GM18867 (cell line): ENCODE measurements around the gene GOLGA1.
A peak's percentile ranks its signal among the peaks of the same experiment; 100 is the strongest.
"Not testable (repeated sequence)": the region's sequence is repeated elsewhere in the genome, so short reads cannot be mapped to it uniquely, and the experiment has no call there.

Experiments
- ATAC-seq: cut with Tn5 transposase; IDR thresholded peaks from one replicate; pipeline ENCODE4 v1.9.1; 2021; ENCODE audit warnings: mild to moderate bottlenecking, moderate library complexity; ENCODE audit not compliant: unreplicated experiment

The GOLGA1 gene, protein sequence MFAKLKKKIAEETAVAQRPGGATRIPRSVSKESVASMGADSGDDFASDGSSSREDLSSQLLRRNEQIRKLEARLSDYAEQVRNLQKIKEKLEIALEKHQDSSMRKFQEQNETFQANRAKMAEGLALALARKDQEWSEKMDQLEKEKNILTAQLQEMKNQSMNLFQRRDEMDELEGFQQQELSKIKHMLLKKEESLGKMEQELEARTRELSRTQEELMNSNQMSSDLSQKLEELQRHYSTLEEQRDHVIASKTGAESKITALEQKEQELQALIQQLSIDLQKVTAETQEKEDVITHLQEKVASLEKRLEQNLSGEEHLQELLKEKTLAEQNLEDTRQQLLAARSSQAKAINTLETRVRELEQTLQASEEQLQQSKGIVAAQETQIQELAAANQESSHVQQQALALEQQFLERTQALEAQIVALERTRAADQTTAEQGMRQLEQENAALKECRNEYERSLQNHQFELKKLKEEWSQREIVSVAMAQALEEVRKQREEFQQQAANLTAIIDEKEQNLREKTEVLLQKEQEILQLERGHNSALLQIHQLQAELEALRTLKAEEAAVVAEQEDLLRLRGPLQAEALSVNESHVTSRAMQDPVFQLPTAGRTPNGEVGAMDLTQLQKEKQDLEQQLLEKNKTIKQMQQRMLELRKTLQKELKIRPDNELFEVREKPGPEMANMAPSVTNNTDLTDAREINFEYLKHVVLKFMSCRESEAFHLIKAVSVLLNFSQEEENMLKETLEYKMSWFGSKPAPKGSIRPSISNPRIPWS

DNA sequence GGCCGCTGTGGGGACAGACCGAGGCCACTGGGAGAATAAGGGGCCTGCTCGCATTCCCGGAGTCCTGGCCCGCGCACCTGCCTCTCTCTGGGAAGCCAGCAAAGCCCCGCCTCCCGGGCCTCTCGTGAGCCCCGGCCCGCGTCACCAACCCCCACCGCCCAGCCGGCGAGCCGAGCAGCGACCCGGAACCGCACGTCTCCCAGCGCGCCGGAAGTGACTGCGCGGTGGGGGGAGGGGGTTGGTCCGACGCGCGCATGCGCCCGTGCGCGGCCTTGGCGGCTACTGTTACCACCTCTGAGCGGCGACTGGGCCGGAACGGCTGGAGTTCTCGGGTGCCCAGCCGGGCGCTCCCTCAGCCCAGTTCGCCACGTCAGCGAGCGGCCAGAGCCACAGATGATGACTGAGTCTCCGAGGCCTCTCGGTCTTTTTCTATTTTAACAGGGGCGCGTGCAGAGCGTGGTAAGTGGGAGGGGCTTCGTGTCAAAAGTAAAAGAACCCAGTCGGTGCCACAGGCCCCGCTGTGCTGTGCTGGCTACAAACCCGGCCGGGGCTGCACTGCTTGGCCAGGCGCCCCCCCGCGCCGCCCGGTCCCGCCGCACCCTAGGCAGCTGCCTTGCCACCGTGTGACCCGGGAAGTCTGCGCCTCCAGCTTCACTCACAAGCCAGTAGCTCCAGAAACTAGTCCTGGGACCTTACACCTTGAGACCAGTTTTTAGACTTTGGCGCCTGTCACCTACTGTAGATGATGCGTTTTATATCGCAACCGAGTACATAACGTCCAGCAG is at the start of gene GOLGA1:
TSS of gene GOLGA1 (minus strand) at position 190 of the 785 bp plus-strand sequence. CDS start 2,372 bp downstream, outside the sequence.
- peak; percentile 73 for ATAC-seq

DNA sequence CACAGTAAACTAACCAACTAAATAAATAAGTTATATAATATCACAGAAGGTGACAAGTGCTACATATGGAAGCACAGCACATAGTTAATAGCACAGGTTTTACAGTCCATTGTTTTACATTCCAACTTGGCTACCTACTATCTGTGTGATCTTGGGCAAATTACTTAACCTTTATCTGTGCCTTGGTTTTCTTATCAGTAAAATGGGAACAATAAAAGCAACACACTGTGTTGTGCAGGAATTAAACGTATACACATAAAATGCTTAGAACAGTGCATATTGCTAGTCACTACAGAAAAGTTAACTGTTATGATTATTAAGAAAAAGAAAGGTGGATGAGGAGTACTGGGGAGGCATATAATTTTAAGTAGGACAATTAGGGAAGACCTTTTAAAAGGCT is 42.8 kb upstream of the GOLGA1 start:
- ATAC-seq, result no peak

DNA sequence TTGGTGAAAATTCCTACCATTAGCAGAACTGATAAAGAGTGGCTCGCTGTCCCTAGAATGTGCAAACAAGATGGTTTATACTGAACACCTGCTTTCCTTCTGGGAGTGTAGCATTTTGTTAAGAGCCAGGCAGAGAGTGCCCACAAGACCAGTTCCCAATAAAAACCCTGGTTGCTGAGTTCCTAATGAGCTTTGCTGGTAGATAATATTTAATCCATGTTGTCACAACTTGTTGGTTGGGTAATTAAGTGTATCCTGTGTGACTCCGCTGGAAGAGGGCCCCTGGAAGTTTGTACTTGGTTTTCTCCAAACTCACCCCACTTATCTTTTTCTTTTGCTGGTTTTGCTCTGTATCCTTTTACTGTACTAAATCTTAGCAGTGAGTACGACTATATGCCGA is 39.5 kb upstream of the GOLGA1 start:
- ATAC-seq, result no peak

DNA sequence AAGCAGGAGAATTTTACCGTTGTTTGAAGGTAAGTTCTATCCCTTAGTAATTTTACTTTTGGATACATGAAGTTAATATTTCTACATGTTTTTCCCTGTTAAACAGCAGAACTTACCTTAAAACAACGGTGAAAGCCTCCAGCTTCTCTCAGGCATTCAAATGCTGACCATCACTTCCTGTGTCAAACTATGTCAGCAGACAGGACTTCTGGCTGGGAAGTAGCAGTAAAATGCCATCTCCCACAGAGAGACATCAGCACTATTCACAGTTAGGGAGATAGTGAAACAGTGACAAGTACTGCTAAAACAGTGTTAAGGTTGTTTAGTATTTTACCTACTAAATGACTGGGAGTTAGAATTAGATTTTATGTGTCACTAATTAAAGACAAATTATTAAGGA is 34.2 kb upstream of the GOLGA1 start:
- ATAC-seq, result no peak

DNA sequence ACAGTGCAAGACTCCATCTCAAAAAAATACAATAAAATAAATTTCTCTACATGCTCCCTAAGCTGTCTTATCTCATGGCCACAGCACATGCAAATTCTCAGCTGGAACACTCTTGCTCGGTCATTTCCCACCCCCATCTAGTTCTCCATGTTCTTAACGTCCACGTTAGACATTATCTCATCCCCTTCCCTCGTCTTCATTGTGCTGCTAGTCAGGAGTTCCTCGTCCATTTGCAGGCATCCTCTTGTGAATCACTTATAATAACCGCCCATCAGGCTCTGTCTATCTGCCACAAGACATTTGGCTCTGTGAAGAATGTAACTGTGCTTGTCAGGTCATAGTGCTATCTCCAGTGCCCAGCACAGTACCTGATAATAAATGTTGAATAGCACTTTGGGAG is 32.9 kb upstream of the GOLGA1 start:
- no peak for ATAC-seq

DNA sequence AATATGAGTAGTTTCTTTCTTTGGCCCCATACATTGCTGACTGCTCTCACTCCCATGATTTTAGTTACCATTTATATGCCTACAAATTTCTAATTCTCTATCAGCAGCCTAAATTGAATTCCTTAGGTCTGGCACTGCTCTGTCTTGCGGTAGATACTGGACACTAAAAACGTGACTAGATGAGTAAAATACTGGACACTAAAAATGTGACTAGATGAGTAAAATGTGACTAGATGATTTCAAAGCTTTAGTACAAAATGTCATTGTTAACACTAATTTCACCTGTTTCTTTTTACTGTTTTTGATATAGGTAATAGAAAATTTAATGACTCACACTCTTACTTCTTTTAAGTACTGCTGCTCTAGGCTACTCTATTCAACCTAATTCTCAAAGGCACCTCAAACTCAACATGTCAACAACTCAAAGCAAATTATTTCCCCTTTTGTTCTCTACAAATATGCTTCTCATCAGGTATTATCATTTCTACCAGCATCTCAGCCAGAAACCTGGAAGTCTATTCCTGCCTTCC is 31.4 kb upstream of the GOLGA1 start:
- ATAC-seq, result no peak

DNA sequence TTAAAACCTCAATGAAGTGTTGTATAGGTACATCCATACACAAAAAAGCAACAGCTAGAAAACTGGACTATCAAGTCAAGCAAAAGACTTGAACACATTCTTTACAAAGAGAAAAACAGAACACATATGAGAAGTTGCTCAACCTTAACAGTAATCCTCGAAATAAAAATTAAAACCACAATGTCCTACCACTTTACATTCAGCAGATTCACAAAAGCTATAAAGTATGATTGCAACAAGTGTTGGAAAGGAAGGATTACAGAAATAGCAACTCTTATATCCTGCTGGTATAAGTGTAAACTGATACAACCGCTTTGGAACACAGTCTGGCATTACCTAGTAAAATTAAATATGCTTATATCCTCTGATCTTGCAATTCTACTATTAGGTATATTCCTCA is 28.5 kb upstream of the GOLGA1 start:
- no peak for ATAC-seq

DNA sequence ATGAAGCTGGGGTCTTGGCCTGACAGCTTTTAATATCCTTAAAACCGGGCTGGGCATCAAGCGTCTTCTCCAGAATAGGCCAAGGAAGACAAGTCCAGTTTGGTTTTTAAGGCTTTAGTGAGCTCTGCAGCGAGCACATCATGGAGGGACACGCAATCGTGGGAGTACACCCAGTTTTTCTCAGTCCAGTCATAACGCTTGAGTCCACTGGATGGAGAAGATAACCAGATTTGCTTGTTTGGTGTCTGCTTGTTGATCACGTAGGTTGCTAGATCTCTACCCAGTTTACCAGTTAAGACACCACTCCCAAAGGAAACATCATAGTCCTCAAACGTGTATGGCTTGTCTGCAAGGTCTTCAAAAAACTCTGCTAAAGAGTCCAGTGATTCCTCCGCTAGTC is 27.4 kb upstream of the GOLGA1 start:
- ATAC-seq, result no peak

DNA sequence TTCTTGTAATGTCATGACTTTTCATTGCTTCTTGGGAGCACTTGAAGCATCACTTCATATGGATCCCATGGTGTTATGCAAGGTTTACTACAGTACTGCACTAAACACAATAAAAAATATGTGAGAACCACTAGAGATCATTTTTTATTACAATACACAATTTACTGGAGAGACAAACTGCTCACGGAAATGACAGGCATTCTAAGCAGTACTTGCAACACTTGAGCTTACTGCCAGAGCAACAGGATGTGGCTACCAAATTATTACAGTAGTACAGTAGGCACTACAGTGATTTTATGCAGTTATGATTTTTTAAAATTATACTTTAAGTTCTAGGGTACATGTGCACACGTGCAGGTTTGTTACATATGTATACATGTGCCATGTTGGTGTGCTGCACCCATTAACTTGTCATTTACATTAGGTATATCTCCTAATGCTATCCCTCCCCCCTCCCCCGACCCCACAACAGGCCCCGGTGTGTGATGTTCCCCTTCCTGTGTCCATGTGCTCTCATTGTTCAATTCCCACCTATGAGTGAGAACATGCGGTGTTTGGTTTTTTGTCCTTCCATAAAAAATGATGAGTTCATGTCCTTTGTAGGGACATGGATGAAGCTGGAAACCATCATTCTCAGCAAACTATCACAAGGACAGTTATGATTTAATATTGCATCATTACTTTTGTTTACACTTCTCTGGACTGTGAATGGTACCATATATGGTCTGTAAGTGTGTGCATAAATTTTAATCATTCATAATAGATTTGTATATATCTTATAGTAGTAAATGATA is 25.1 kb upstream of the GOLGA1 start:
- ATAC-seq, result not testable (repeated sequence)

DNA sequence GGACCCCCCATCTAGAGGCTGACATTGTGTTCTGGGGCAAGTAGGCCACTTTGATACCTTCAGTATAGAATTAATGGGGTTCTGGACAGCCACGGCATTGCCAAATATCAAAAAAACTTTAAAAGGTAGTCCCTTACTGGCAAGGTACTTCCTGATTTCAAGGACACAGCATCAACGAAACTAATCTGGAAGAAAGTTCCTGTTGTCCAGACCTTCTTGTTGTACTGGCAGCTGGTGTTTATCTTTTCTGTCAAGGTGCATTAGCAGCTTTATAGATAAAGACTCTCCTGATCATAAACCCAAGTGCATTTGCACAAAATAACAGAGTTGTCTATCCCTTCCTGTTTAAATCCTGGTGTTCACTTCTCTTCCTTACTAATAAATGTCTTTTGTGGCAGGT is 23.7 kb upstream of the GOLGA1 start:
- no peak for ATAC-seq

DNA sequence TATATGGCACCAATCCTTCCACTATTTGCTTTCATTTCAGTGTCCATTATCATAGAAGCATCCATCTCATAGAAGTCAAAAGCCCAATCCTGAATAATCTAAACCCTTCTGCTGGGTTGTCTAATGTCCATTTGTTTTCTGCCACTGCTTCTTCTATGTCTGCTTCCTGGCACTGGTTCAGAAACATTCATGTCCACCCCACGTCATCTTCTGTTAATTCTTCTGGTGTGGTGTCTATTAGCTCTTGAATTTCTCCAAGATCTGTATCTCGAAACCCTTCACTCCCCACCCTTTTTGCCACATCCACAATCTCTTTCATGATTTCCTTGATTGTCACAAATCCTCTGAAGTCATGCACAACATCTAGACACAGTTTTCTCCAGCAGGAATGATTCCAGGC is 23.2 kb upstream of the GOLGA1 start:
- no peak for ATAC-seq

DNA sequence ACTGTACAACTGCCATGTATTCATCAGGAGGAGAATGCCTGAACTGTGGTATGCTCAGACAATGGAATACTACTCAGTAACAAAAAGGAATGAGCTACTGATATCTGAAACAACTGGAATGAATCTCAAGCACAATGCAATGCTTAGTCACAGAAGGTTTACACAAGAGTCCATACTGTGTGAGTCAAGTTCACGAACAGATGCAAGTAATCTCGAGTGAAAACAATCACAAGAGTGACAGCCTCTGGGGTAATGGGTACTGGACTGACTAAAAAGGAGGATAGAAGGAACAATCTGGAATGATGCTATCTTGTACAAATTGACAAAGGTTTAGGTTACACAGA is 19.5 kb upstream of the GOLGA1 start:
- ATAC-seq, result no peak

DNA sequence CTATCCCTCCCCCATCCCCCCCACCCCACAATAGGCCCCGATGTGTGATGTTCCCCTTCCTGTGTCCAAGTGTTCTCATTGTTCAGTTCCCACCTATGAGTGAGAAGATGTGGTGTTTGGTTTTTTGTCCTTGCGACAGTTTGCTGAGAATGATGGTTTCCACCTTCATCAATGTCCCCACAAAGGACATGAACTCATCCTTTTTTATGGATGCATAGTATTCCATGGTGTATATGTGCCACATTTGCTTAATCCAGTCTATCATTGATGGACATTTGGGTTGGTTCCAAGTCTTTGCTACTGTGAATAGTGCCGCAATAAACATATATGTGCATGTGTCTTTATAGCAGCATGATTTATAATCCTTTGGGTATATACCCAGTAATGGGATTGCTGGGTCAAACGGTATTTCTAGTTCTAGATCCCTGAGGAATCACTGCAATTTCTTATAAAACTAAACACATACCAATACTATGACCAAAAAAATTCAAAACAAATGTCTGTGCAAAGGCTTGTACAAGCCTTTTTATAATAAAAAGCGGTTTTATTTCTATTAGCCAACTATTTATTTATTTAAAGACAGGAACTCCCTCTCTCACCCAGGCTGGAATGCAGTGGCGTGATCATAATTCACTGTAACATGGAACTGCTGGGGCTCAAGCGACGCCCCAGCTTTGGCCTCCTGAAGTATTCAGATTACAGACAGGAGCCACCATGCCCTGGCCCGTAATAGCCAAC is 19.0 kb upstream of the GOLGA1 start:
- ATAC-seq, result not testable (repeated sequence)

DNA sequence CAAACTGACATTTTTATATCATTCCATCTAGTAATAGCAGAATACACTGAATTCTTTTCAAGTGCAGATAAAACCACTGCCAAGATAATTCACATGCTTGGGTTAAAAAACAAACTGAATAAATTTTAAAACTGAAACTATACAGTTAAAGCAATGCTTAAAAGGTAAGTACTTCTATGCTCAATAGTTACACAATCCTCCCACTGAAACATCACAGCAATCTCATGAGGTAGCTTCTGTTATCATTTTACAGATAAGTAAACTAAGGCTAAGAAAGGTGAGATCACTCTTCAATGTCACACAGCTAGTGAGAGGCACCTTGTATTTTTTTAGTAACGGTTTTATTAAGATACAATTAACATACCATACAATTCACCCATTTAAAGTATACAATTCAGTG is 13.4 kb upstream of the GOLGA1 start:
- no peak for ATAC-seq

DNA sequence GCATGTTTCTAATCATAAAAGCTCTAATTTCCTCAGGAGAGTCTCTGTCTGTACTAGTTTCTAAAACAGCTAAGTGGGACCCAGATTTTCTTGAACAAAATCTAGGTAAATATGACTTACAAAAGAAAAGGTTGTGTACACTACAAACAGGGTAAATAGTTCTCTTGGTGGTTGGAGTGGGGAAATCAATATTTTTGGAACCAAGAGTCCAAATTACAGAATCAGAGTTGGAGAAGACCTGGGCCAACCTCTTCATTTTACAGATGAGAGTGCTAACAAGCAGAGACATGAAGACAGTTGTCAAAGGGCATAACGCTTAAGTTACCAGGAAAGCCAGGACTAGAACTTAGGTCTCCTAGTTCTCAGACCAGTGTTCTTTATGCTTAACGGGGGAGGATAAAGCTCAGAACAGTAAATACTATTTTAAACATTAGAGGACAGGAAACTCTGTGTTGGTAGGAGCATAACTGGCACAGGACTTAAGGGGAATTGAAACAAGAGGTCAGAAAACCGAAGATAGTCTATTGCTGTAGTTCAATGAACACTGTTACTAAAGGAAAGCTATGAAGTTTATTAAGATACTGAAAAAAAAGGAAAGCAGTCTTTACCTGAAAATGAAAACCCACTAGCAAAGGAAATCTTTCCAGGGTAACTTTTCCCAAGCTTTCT is 9.3 kb upstream of the GOLGA1 start:
- no peak for ATAC-seq

DNA sequence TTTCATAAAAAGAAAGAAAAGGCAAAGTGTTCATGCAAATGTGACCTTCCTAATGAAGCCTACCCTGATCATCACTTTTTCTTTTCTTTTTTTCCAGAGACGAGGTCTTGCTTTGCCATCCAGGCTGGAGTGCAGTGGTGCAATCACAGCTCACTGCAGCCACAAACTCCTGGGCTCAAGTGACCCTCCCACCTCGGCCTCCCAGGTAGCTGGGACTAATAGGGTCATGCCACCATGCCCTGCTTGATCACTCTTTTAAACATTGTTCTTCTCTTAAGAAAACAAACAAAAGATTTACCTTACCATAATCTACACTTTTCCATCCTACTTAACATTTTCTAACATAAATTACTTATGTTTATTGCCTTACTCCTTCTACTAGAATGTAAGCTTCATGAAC is 8.5 kb upstream of the GOLGA1 start:
- ATAC-seq, result no peak

DNA sequence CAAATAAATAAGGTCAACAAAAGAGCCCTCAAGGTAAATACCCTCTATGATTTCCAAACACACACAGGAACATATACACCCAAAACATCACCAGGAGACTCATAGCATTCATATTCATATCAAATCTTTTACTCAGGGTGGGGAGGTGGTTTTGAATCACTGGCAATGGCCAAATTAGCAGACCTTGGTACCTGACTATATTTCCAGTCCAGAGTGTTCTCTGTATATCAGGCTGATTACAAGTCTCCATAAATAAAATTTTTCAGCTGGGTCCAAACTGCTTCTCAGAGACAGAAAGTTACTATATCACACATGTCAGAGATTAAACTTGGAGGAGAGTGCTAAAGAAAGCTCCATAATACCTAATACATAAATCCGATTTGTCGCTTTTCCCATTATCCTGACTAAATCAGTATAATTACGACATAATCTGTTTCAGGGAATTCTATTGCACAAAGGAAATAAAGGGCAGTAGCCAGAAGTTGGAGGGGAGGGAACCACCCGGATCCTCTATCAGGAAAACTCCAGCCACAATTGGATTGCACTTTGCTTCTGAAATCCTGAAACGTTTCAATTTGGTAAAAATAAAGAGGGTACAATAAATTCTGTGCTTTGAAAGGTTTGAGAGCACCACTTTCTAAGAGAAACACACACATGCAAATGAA is 7.0 kb upstream of the GOLGA1 start:
- ATAC-seq, result no peak

DNA sequence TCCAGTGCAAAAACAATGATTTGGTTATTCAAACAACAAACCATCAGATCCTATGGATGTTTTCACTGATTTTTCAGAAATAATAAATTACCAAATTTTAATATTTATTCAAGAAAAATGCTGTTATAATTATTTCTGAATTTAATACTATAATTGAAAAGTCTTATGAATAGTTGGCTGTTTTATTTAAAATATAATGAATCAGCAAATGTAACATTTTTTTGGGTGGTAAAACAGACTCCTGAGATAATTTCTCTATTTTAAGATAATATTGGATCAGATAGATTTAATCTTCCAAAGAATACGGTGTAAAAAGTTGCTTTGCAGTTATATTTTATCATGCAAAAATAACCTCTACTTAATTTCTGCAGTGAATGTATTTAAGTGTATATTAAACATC is 5.3 kb upstream of the GOLGA1 start:
- ATAC-seq, result no peak
